HEK293 (cell line): ENCODE data around the gene SCN8A.

ENCODE experiments used
- ZNF140 ChIP-seq: fragments of 450-650 bp; formaldehyde crosslinking; IDR thresholded peaks from 2 replicates; pipeline ENCODE4 v1.5.1; 2016; ENCODE audit warnings: missing biosample characterization, missing genetic modification characterization
- TF ChIP-seq, protein P1 (sequence below): fragments of 450-650 bp; formaldehyde crosslinking; IDR thresholded peaks from 2 replicates; pipeline ENCODE4 v1.5.1; 2016; ENCODE audit warnings: missing biosample characterization, missing genetic modification characterization
- TF ChIP-seq, protein P2 (sequence below): fragments of 450-650 bp; formaldehyde crosslinking; IDR thresholded peaks from 2 replicates; pipeline ENCODE4 v1.5.1; 2016; ENCODE audit warnings: missing biosample characterization, missing genetic modification characterization

DNA sequence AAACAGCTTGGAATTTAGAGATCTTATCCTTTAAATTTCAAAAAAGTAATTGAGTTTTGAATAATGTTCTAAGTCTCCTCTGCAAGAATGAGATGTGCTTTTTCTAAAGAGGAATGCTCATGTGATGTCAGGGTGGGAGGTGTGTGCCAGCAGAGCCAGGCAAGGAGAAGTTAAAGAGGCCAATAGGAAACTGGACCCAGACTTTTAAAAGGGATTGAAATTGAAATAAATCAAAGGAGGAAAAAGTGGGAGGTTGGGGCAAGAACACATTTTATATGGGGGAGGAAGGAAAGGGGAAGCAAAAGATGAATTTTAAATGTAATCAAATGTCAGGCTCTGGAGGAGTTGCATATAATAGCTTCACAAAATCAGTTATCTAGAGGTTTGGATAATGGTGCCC is 131.4 kb downstream of the SCN8A start:
- TF ChIP-seq, protein P1, sequence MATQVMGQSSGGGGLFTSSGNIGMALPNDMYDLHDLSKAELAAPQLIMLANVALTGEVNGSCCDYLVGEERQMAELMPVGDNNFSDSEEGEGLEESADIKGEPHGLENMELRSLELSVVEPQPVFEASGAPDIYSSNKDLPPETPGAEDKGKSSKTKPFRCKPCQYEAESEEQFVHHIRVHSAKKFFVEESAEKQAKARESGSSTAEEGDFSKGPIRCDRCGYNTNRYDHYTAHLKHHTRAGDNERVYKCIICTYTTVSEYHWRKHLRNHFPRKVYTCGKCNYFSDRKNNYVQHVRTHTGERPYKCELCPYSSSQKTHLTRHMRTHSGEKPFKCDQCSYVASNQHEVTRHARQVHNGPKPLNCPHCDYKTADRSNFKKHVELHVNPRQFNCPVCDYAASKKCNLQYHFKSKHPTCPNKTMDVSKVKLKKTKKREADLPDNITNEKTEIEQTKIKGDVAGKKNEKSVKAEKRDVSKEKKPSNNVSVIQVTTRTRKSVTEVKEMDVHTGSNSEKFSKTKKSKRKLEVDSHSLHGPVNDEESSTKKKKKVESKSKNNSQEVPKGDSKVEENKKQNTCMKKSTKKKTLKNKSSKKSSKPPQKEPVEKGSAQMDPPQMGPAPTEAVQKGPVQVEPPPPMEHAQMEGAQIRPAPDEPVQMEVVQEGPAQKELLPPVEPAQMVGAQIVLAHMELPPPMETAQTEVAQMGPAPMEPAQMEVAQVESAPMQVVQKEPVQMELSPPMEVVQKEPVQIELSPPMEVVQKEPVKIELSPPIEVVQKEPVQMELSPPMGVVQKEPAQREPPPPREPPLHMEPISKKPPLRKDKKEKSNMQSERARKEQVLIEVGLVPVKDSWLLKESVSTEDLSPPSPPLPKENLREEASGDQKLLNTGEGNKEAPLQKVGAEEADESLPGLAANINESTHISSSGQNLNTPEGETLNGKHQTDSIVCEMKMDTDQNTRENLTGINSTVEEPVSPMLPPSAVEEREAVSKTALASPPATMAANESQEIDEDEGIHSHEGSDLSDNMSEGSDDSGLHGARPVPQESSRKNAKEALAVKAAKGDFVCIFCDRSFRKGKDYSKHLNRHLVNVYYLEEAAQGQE (tag by site-specific recombination), result no peak
- no peak for TF ChIP-seq ZNF140
- TF ChIP-seq, protein P2, sequence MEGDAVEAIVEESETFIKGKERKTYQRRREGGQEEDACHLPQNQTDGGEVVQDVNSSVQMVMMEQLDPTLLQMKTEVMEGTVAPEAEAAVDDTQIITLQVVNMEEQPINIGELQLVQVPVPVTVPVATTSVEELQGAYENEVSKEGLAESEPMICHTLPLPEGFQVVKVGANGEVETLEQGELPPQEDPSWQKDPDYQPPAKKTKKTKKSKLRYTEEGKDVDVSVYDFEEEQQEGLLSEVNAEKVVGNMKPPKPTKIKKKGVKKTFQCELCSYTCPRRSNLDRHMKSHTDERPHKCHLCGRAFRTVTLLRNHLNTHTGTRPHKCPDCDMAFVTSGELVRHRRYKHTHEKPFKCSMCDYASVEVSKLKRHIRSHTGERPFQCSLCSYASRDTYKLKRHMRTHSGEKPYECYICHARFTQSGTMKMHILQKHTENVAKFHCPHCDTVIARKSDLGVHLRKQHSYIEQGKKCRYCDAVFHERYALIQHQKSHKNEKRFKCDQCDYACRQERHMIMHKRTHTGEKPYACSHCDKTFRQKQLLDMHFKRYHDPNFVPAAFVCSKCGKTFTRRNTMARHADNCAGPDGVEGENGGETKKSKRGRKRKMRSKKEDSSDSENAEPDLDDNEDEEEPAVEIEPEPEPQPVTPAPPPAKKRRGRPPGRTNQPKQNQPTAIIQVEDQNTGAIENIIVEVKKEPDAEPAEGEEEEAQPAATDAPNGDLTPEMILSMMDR (tag by site-specific recombination), result no peak
